ENCODE measurements around the gene WDR90. TPM values are rescaled to one million over a fixed set of nuclear protein-coding genes. Genes with fewer than 3 reads are reported as not detected.
"Not testable (repeated sequence)": the region's sequence is repeated elsewhere in the genome, so short reads cannot be mapped to it uniquely, and the experiment has no call there.

WDR90 gene
- total and polyA plus RNA-seq, 7 donors = 4.0 to 9.7 (median 8.0) TPM

DNA sequence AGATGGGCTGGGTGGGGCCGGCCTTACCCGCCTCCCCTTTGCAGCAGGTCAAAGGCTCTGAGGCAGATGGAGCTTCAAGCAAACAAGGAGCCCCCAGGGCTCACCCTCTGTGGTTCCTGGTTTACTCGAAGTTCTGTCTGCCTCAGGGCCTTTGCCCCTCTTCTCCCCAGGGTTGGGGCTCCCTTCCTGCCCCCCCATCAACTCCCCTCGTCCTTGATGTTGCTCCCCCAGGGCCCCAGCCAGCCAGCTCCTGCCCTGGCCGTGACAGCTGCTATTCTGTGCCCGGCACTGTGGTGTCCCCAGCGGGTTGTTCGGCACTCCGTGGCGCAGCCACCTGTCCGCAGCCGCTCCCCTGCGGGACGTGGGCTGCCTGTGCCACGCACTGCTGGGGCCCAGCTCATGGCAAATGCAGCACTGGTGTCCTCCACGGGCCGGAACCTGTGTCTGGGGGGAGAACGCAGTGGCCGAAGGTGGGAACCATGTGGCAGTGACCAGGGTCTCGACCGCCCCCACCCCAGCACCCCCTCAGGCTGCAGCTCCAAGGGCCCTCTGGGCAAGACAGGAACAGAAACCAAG, 61.4 kb downstream of the WDR90 start:
- ATAC-seq = no peak
- TF ChIP-seq, protein P1, sequence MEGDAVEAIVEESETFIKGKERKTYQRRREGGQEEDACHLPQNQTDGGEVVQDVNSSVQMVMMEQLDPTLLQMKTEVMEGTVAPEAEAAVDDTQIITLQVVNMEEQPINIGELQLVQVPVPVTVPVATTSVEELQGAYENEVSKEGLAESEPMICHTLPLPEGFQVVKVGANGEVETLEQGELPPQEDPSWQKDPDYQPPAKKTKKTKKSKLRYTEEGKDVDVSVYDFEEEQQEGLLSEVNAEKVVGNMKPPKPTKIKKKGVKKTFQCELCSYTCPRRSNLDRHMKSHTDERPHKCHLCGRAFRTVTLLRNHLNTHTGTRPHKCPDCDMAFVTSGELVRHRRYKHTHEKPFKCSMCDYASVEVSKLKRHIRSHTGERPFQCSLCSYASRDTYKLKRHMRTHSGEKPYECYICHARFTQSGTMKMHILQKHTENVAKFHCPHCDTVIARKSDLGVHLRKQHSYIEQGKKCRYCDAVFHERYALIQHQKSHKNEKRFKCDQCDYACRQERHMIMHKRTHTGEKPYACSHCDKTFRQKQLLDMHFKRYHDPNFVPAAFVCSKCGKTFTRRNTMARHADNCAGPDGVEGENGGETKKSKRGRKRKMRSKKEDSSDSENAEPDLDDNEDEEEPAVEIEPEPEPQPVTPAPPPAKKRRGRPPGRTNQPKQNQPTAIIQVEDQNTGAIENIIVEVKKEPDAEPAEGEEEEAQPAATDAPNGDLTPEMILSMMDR (IDR thresholded peaks at IDR 0.05) = no peak
- H3K4me3 ChIP-seq = no peak overlapping the region
- H3K36me3 ChIP-seq (ENCODE audit: insufficient read depth in 1 of 2, low read depth in 1 of 2) = no peaks in the 10 kb centered on the region
- WGBS, 3 donors = 43 to 52% (median 44%) methylated on average over 21 of the region's 21 CpGs
- H3K4me1 ChIP-seq = no peaks in the 10 kb centered on the region
- H3K27me3 ChIP-seq (ENCODE audit: insufficient read depth in 3 of 3, low read length in 2 of 3) = peaks cover 0 to 54% (median 33%) of the 10 kb centered on the region in 3 donors
- DNase-seq = no peak
- no peaks in the 10 kb centered on the region for H3K9me3 ChIP-seq
- intact Hi-C loops (cut with DNase I) = loop anchor here (1.0 to 5.0 kb wide), 5 partner anchors 31 to 347 kb away; partner anchors contain the start of genes CHTF18 (in 1 of the 2) and RPUSD1 (in 1 of the 2)
- no peak overlapping the region for H3K27ac ChIP-seq

DNA sequence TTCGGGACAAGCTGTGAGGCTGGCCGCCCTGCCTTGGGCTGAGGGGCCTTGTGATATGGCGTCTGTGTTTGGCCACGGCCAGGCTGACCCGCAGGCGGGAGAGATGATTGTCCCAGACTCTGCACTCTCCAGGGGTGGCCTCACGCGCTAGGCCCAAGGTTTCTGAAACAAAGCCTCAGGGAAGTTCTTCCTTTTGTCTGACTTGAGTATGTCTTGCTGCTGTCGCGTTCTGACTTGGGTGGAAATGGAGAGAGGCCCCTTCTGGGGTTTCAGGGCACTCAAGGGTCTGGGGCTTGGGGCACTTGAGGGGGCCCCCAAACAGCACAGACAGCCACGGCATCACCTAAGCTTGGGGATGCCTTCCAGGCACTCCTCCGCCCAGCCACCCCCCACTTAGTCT, 61.9 kb downstream of the WDR90 start:
- no peak overlapping the region for H3K27ac ChIP-seq
- peaks cover 4% of the 10 kb centered on the region for H3K4me1 ChIP-seq
- DNase-seq = no peak
- no peak for ATAC-seq
- intact Hi-C loops (cut with DNase I) = loop anchor here (1.0 to 5.0 kb wide), 5 partner anchors 30 to 346 kb away; partner anchors contain the start of genes CHTF18 (in 1 of the 2) and RPUSD1 (in 1 of the 2)
- peaks cover 0 to 51% (median 29%) of the 10 kb centered on the region in 3 donors for H3K27me3 ChIP-seq (ENCODE audit: insufficient read depth in 3 of 3, low read length in 2 of 3)
- WGBS, 3 donors = 70 to 83% (median 73%) methylated on average over 12 of the region's 12 CpGs
- no peak overlapping the region for H3K4me3 ChIP-seq
- no peaks in the 10 kb centered on the region for H3K9me3 ChIP-seq
- TF ChIP-seq, protein P1 (IDR thresholded peaks at IDR 0.05) = no peak
- no peaks in the 10 kb centered on the region for H3K36me3 ChIP-seq (ENCODE audit: insufficient read depth in 1 of 2, low read depth in 1 of 2)

DNA sequence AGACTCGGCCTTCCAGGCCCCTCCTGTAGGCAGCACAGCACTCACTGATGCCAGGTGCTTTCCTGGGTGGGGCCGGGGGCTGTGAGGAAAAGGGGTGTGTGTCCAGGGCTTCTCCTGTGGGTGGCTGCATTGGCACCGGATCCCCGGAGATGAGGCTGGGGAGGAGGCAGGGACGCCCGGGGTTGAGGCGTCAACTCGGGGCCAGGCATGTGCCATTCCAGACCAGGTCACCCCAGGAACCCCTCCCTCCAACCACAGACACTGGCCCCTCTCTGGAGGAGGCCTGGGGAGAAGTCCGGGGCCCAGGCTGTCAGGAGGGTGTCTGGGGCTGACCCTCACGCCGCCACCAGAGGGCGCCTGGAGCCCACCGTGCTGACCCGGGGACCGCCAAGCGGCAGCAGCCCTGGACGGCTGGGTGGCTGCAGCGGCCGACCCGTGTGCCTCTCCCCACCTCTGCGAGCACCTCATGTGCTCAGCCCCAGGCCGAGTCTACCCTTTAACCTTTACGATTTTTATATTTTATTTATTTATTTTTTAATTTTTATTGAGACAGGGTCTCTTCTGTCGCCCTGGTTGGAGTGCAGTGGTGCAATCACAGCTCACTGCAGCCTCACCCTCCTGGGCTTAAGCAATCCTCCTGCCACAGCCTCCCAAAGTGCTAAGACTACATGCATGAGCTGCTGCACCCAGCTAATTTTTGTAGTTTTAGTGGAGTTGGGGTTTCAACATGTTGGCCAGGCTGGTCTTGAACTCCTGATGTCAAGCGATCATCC, 62.6 kb downstream of the WDR90 start:
- peak; percentile 80 to 91 for DNase-seq
- Histone ChIP-seq H3K36me3 (ENCODE audit: insufficient read depth in 1 of 2, low read depth in 1 of 2) (no peaks in the 10 kb centered on the region), H3K4me1 (peaks cover 10% of the 10 kb centered on the region), H3K27ac (no peak overlapping the region), H3K9me3 (no peaks in the 10 kb centered on the region), H3K27me3 (ENCODE audit: insufficient read depth in 3 of 3, low read length in 2 of 3) (peaks cover 0 to 45% (median 23%) of the 10 kb centered on the region in 3 donors), H3K4me3 (no peak overlapping the region)
- TF ChIP-seq, protein P1 (IDR thresholded peaks at IDR 0.05) = peak; percentile 95
- 12 to 19% (median 12%) methylated on average over 19 to 25 of the region's 25 CpGs for WGBS, 3 donors
- peak; percentile 70 to 80 (median 75) for ATAC-seq
- intact Hi-C loops (cut with DNase I) = loop anchor here (1.0 to 5.0 kb wide), 5 partner anchors 30 to 346 kb away; partner anchors contain the start of genes CHTF18 (in 1 of the 2) and RPUSD1 (in 1 of the 2)

DNA sequence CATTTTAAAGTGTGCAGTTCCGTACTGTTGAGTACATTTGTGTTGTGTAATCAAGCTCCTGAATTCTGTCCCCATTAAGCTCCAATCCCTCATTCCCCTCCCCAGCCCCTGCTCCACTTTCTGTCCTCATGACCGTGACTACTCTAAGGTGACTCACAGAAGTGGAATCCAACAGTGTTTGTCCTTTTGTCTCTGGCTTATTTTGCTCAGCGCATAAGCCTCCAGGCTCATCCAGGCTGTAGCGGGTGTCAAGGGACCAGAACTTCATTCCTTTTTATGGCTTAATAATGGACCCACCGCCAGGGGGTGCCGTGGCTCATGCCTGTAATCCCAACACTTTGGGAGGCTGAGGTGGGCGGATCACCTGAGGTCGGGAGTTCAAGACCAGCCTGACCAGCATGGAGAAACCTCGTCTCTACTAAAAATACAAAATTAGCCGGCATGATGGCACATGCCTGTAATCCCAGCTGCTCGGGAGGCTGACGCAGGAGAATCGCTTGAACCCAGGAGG, 63.6 kb downstream of the WDR90 start:
- intact Hi-C loops (cut with DNase I) = loop anchor here in 1 of 2 donors (5.0 kb wide), 2 partner anchors 75 to 345 kb away; partner anchors contain the start of genes CHTF18 and RPUSD1
- H3K27ac ChIP-seq; H3K4me3 ChIP-seq; DNase-seq; H3K36me3 ChIP-seq (ENCODE audit: insufficient read depth in 1 of 2, low read depth in 1 of 2); ATAC-seq; H3K9me3 ChIP-seq: not testable (repeated sequence)
- Histone ChIP-seq H3K27me3 (ENCODE audit: insufficient read depth in 3 of 3, low read length in 2 of 3) (peaks cover 0 to 37% (median 17%) of the 10 kb centered on the region in 3 donors), H3K4me1 (peaks cover 10% of the 10 kb centered on the region)
- WGBS, 3 donors = 41 to 54% (median 41%) methylated on average over 13 of the region's 13 CpGs

DNA sequence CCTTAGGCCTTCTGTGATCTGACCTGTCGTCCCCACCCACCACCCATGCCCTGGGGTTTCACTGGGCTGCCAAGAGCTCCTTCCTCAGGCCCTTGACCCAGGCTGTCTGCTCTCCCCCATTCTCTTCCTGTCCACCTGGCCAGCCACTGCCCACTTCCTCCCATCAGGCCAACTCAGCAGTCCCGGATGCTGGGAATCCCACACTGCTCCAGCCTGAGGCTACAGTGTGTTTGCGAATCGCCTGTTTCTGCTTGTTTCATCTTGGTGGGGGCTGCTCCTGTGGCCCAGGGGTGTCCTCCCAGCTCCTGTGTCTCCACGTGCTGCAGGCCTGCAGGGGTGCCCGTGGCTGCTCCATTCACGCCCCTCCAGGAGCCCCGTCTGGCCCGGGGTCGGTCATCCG, 64.9 kb downstream of the WDR90 start:
- intact Hi-C loops (cut with DNase I) = loop anchor here in 1 of 2 donors (5.0 kb wide), 2 partner anchors 73 to 343 kb away; partner anchors contain the start of genes CHTF18 and RPUSD1
- no peaks in the 10 kb centered on the region for H3K36me3 ChIP-seq (ENCODE audit: insufficient read depth in 1 of 2, low read depth in 1 of 2)
- H3K27ac ChIP-seq = no peak overlapping the region
- TF ChIP-seq, protein P1 (IDR thresholded peaks at IDR 0.05) = no peak
- peaks cover 10% of the 10 kb centered on the region for H3K4me1 ChIP-seq
- H3K9me3 ChIP-seq = no peaks in the 10 kb centered on the region
- H3K27me3 ChIP-seq (ENCODE audit: insufficient read depth in 3 of 3, low read length in 2 of 3) = peaks cover 0 to 24% (median 9%) of the 10 kb centered on the region in 3 donors
- no peak for ATAC-seq
- 74 to 77% (median 76%) methylated on average over 8 to 11 of the region's 11 CpGs for WGBS, 3 donors
- no peak for DNase-seq
- no peak overlapping the region for H3K4me3 ChIP-seq

Data from psoas muscle (tissue), 8 donors.